Astrocyte (in vitro differentiated cells and primary cell): ENCODE measurements around the gene EPHA6. TPM values are rescaled to one million over a fixed set of nuclear protein-coding genes. Genes with fewer than 3 reads are reported as not detected.

Source experiments
- DNase-seq: peaks from one replicate; pipeline ENCODE4 v3.0.0-alpha.2; 2010; ENCODE audit warnings: low read depth
- FAIRE-seq: peaks from 2 replicates; lab custom pipeline; 2011; peaks lifted over from hg19 to GRCh38; lab: Jason Lieb, UNC
- H2AFZ ChIP-seq: 2 replicates; pipeline ENCODE4 v1.6.0; 2012; ENCODE audit warnings: low read depth, low read length, inconsistent platforms
- H3K27ac ChIP-seq: 2 replicates; pipeline ENCODE4 v1.5.1; 2011; ENCODE audit warnings: low read depth, low read length, inconsistent platforms
- H3K27me3 ChIP-seq: 2 replicates; pipeline ENCODE4 v1.6.0; 2011; ENCODE audit warnings: low read length, inconsistent platforms; ENCODE audit not compliant: insufficient read depth
- H3K36me3 ChIP-seq: 2 replicates; pipeline ENCODE4 v1.5.1; 2011; ENCODE audit warnings: low read length, inconsistent platforms; ENCODE audit not compliant: insufficient read depth
- H3K4me1 ChIP-seq: 2 replicates; pipeline ENCODE4 v1.5.1; 2011; ENCODE audit warnings: low read length, inconsistent platforms; ENCODE audit not compliant: insufficient read depth
- H3K4me2 ChIP-seq: 2 replicates; pipeline ENCODE4 v1.6.0; 2012; ENCODE audit warnings: low read length, inconsistent platforms
- H3K4me3 ChIP-seq: 2 replicates; pipeline ENCODE4 v1.5.1; 2011; ENCODE audit warnings: low read depth, mild to moderate bottlenecking, low read length, inconsistent platforms; ENCODE audit not compliant: insufficient read depth
- H3K79me2 ChIP-seq: 2 replicates; pipeline ENCODE4 v1.6.0; 2012; ENCODE audit warnings: mild to moderate bottlenecking, low read length, inconsistent platforms; ENCODE audit not compliant: insufficient read depth
- H3K9ac ChIP-seq: 2 replicates; pipeline ENCODE4 v1.6.0; 2012; ENCODE audit warnings: mild to moderate bottlenecking, low read length, inconsistent platforms
- H3K9me3 ChIP-seq: 2 replicates; pipeline ENCODE4 v1.5.1; 2012; ENCODE audit warnings: low read depth, mild to moderate bottlenecking, low read length, inconsistent platforms; ENCODE audit not compliant: insufficient read depth
- H4K20me1 ChIP-seq: 2 replicates; pipeline ENCODE4 v1.6.0; 2012; ENCODE audit warnings: low read length, inconsistent platforms; ENCODE audit not compliant: insufficient read depth
- H3K27ac Mint-ChIP-seq: one replicate; pipeline ENCODE4 v1.8.0; 2021; ENCODE audit warnings: mild to moderate bottlenecking, mixed read lengths; ENCODE audit not compliant: unreplicated experiment
- H3K27me3 Mint-ChIP-seq: one replicate; pipeline ENCODE4 v1.8.0; 2021; ENCODE audit warnings: low read depth, mixed read lengths; ENCODE audit not compliant: unreplicated experiment
- H3K36me3 Mint-ChIP-seq: one replicate; pipeline ENCODE4 v1.8.0; 2021; ENCODE audit warnings: low read depth, mixed read lengths; ENCODE audit not compliant: unreplicated experiment
- H3K4me1 Mint-ChIP-seq: one replicate; pipeline ENCODE4 v1.8.0; 2021; ENCODE audit warnings: low read depth, mixed read lengths; ENCODE audit not compliant: unreplicated experiment
- H3K4me3 Mint-ChIP-seq: one replicate; pipeline ENCODE4 v1.8.0; 2021; ENCODE audit warnings: mild to moderate bottlenecking, moderate library complexity, mixed read lengths; ENCODE audit not compliant: unreplicated experiment
- H3K9me3 Mint-ChIP-seq: one replicate; pipeline ENCODE4 v1.8.0; 2021; ENCODE audit warnings: mild to moderate bottlenecking, mixed read lengths; ENCODE audit not compliant: unreplicated experiment
- CTCF ChIP-seq: IDR thresholded peaks from 2 replicates; pipeline ENCODE4 v1.5.1; 2011; ENCODE audit warnings: low read depth, mild to moderate bottlenecking, inconsistent platforms, low read length, moderate library complexity; ENCODE audit not compliant: insufficient read depth
- EZH2 ChIP-seq: IDR thresholded peaks from 2 replicates; pipeline ENCODE4 v1.6.1; 2012; ENCODE audit warnings: mild to moderate bottlenecking, low read length, inconsistent platforms; ENCODE audit not compliant: insufficient read depth
- total RNA-seq: library from RNA; stranded (reverse); gene quantifications from 2 replicates; pipeline ENCODE4 v1.2.1, GENCODE V29; 2021

The EPHA6 gene
- total RNA-seq, 1 donor from 2014 or later = 1.7 TPM

- Histone ChIP-seq H3K4me3 (no peak overlapping the region), H3K79me2 (no peaks in the 10 kb centered on the region), H3K9ac (no peak overlapping the region), H3K27ac (no peak overlapping the region), H4K20me1 (no peaks in the 10 kb centered on the region), H3K4me2 (no peak overlapping the region), H3K9me3 (no peaks in the 10 kb centered on the region), H3K36me3 (no peaks in the 10 kb centered on the region), H3K27me3 (no peaks in the 10 kb centered on the region), H3K4me1 (no peaks in the 10 kb centered on the region), H2AFZ (no peak overlapping the region)
- H3K27me3 Mint-ChIP-seq = no peaks in the 10 kb centered on the region
- DNase-seq (no peak), FAIRE-seq (no peak)
- H3K27ac Mint-ChIP-seq = no peak overlapping the region
- no peaks in the 10 kb centered on the region for H3K36me3 Mint-ChIP-seq
- H3K9me3 Mint-ChIP-seq = no peaks in the 10 kb centered on the region
- no peaks in the 10 kb centered on the region for H3K4me1 Mint-ChIP-seq
- TF ChIP-seq CTCF (no peak), EZH2 (no peak)
- H3K4me3 Mint-ChIP-seq = no peak overlapping the region
Observed at GRCh38 chr3:97689111-97689510, 874.7 kb downstream of the EPHA6 start.

DNA sequence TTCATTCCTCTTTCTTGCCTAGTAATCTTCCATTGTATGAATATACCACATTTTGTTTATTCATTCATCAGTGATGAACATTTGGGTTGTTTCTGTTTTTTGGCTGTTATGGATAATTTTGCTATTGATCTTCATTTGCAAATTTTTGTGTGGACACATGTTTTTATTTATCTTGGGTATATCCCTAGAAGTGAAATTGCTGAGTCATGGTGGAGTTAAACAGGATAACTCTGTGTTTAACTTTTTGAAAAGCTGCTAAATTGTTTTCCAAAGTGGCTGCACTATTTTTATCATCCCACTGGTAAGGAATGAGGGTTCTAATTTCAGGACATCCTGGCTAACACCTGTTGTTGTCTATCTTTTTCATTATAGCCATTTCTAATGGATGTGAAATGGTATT, 875.6 kb downstream of the EPHA6 start:
- no peak for TF ChIP-seq CTCF
- TF ChIP-seq EZH2 = no peak
- Mint-ChIP-seq H3K36me3 (no peaks in the 10 kb centered on the region), H3K27ac (no peak overlapping the region), H3K4me3 (no peak overlapping the region), H3K27me3 (no peaks in the 10 kb centered on the region), H3K9me3 (no peaks in the 10 kb centered on the region), H3K4me1 (no peaks in the 10 kb centered on the region)
- H3K27me3 ChIP-seq = no peaks in the 10 kb centered on the region
- no peak overlapping the region for H3K4me3 ChIP-seq
- H3K9me3 ChIP-seq = no peaks in the 10 kb centered on the region
- H3K4me1 ChIP-seq = no peaks in the 10 kb centered on the region
- H3K79me2 ChIP-seq = no peaks in the 10 kb centered on the region
- H3K27ac ChIP-seq = no peak overlapping the region
- no peak overlapping the region for H2AFZ ChIP-seq
- no peaks in the 10 kb centered on the region for H4K20me1 ChIP-seq
- H3K36me3 ChIP-seq = no peaks in the 10 kb centered on the region
- no peak overlapping the region for H3K4me2 ChIP-seq
- FAIRE-seq (no peak), DNase-seq (no peak)
- H3K9ac ChIP-seq = no peak overlapping the region

- Mint-ChIP-seq H3K9me3 (no peaks in the 10 kb centered on the region), H3K27me3 (no peaks in the 10 kb centered on the region), H3K36me3 (no peaks in the 10 kb centered on the region), H3K4me3 (no peak overlapping the region), H3K4me1 (no peaks in the 10 kb centered on the region), H3K27ac (no peak overlapping the region)
- no peaks in the 10 kb centered on the region for H3K36me3 ChIP-seq
- no peak overlapping the region for H3K27ac ChIP-seq
- H3K9ac ChIP-seq = no peak overlapping the region
- H2AFZ ChIP-seq = no peak overlapping the region
- no peaks in the 10 kb centered on the region for H3K79me2 ChIP-seq
- FAIRE-seq (no peak), DNase-seq (no peak)
- TF ChIP-seq EZH2 (no peak), CTCF (no peak)
- no peaks in the 10 kb centered on the region for H3K27me3 ChIP-seq
- H3K4me1 ChIP-seq = no peaks in the 10 kb centered on the region
- H4K20me1 ChIP-seq = no peaks in the 10 kb centered on the region
- no peaks in the 10 kb centered on the region for H3K9me3 ChIP-seq
- no peak overlapping the region for H3K4me3 ChIP-seq
- no peak overlapping the region for H3K4me2 ChIP-seq
Observed at GRCh38 chr3:97691354-97691753, 877.0 kb downstream of the EPHA6 start.
